HG03060 (cell line): ENCODE data around the gene VOPP1.
"Not testable (repeated sequence)": the region's sequence is repeated elsewhere in the genome, so short reads cannot be mapped to it uniquely, and the experiment has no call there.

Experiments
- ATAC-seq: cut with Tn5 transposase; IDR thresholded peaks from one replicate; pipeline ENCODE4 v1.9.1; 2021; ENCODE audit warnings: low read depth, moderate number of reproducible peaks; ENCODE audit not compliant: unreplicated experiment

The VOPP1 gene, protein sequence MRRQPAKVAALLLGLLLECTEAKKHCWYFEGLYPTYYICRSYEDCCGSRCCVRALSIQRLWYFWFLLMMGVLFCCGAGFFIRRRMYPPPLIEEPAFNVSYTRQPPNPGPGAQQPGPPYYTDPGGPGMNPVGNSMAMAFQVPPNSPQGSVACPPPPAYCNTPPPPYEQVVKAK

GRCh38 chr7:55572378-55573233 is at the start of gene VOPP1:
VOPP1 (minus strand) TSS chr7:55572502; CDS start chr7:55572324, 178 bp downstream.
- no peak for ATAC-seq

DNA sequence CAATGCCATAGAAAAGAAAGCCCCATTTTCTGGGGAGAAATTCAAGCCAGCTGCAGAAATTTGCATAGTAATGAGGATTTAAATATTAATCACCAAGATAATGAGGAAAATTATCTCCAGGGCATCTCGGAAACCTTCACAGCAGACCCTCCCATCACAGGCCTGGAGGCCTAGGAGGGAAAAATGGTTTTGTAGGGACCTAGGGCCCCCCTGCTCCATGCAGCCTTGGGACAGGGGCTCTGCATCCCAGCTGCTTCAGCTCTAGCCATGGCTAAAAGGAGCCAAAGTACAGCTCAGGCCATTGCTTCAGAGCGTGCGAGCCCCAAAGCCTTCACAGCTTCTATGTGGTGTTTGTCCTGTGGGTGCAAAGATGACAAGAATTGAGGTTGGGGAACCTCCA is 46.6 kb upstream of the VOPP1 start:
- no peak for ATAC-seq

- ATAC-seq = not testable (repeated sequence)
Measured at GRCh38 chr7:55614365-55615064, 42.2 kb upstream of the VOPP1 start.

- not testable (repeated sequence) for ATAC-seq
Measured at GRCh38 chr7:55609726-55610125, 37.4 kb upstream of the VOPP1 start.

- not testable (repeated sequence) for ATAC-seq
Measured at GRCh38 chr7:55605661-55606060, 33.4 kb upstream of the VOPP1 start.

DNA sequence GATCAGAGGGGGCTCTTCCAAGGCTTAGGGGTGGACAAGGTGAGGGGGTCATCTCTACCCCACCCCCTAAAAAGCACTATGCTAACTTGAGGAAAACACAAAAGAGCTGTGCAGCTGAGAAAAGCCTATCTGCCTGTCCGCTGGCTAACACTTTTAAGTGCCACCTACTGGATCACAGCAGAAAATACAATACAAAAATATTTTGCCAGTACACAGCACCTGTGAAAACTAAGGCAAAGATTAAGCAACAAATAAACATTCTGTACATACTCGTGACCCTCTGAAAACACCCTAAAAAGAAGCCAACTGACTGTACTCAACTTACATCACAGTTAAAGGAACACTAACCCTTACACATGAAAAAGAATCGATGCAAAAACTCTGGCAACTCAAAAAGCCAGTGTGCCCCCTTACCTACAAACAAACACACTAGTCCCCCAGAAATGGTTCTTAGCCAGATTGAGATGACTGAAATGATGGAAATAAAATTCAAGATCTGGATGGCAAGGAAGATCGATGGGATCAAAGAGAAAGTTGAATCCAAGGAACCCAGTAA is 25.7 kb upstream of the VOPP1 start:
- ATAC-seq = not testable (repeated sequence)

DNA sequence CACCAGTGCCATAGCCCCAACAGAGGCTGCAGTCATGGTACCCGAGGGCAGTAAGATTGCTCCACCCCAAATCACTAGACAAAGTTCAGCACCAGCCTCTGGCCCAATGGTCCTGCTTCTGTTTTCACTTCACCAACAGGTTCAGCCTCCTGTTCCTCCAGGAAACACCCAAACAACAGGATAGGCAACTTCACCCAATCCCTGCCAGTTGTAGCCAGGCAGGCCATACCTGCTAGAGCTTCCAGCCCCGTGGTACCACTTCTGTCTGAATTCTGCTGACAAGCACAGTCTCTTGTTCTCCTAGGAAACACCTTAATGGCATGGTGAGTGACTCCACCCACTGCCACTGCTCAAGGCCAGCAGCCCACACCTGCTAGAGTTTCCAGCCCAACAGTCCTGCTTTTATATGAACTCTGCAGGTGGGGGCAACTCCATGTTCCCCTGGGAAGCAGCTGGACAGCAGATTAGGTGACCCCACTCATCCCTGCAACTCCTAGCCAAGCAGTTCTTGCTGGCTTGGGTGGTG is 25.0 kb upstream of the VOPP1 start:
- not testable (repeated sequence) for ATAC-seq

DNA sequence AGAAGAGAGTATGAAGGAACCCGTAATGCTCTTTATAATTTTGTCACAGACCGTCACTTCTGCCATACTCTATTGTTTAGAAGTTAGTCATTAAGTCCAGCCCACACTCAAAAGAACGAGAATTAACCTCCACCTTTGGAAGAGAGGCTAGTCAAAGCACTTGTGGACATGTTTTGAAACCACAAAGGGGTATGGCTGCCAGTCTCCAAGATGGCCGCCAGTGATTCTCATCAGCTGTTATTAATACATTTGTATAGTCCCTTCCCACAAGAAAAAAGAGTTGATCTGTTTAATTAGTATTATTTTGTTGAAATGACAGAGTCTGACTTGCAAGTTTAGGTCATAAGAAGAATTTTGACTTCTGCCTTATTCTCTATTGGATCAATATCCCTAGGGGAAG is 23.2 kb upstream of the VOPP1 start:
- ATAC-seq = no peak

DNA sequence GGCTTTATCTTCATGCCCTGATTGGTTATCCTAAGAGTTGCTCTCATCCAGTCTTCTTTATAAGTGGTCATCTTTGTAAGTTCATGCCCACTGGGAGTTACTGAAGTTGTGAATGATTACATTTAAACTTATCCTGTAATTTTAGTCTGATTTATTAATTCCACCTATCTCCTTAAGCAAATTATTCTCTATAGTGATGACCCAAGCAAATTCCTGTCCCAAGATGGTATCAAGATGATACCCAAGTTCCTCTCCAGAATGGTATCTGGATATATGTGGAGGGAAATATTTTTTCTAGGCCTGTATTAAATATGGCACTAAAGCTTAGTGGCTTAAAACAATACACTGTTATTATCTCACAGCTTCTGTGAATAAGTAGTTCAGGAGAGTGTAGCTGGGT is 22.6 kb upstream of the VOPP1 start:
- no peak for ATAC-seq

DNA sequence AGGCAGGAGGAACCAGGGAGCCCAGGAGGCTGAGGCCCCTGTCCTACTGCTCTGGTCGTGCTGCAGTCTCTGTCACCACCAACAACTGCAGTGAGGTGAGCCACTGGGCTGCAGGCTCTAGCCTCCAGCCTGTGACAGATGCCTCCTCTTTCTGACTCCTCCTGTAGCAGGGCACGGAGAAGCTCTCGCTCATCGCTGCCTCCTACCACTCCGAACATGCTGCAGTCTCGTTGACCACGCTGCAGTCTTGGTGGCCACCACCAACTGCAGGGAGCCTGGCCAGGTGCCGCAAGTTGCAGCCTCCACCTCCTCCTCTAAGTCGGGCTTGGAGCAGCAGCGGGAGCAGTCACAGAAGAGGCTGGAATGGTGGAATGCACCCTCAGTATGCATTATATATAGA is 22.1 kb upstream of the VOPP1 start:
- ATAC-seq = no peak

DNA sequence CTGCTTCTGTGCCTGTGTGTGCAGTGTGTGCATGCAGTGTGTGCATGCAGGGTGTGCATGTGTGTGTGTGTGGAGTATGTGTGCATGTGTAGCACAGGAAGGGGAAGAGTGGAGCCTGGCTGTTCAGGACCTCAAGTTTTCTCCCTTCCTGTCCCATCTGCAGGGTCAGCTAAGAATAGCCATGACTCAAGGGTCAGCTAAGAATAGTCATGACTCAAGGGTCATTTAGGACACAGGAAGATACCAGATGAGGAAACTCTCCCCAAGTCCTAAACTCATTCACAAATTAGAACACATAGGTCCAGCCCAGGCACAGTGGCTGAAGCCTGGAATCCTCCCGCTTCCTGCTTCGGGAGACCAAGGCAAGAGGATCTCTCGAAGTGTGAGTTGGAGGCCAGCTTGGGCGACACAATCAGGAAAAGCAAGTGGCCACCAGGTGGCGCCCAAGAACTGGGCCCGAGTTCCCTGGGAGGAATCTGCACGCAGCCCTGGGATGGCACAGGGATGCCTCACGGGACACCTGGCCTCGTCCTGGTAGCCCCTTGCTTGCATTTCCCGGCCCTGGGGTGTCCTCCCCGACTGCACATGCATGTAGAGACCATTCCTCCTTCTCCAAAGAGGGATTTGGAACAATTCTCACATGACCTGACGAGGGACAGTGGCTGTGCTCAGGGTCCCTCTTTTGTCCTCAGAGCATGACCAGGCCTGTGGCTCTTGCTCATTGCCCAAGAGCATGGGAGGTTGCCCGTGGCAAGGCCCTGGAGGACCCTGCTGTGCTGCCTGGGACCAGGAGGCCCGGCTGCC is 21.4 kb upstream of the VOPP1 start:
- ATAC-seq = no peak

- no peak for ATAC-seq
Measured at GRCh38 chr7:55593172-55593514, 20.8 kb upstream of the VOPP1 start.

- ATAC-seq = no peak
Measured at GRCh38 chr7:55592492-55592891, 20.2 kb upstream of the VOPP1 start.

DNA sequence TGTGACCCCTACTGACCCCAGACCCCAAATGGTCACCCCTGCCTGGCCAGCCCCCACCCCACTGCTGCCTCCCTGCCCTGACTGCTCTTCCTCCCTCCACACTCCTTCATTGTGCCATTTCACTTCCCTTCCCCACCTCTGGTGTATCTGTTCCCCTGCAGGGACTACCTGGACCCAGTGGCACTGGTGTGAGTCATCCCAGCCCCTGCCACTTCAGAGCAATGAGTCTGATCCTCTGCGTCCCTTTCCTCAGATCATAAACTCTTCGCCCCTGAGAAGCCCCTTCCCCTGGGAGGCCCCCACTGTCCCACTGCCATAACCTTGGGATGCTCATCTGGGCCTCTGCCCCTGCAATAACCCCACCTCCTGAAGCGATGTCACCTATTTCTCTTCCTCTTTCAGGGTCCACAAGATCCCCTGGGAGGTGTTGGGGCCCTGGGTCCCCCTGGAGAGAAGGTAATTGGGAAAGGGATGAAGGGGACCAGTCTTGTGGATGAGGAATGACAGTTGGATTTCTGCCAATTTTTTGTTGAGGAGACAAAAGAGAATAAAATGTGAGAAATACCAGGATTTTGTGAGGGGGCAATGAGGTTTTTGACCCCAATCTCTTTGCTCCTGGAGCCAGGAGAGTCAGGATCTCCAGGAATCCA is 19.1 kb upstream of the VOPP1 start:
- ATAC-seq = no peak

DNA sequence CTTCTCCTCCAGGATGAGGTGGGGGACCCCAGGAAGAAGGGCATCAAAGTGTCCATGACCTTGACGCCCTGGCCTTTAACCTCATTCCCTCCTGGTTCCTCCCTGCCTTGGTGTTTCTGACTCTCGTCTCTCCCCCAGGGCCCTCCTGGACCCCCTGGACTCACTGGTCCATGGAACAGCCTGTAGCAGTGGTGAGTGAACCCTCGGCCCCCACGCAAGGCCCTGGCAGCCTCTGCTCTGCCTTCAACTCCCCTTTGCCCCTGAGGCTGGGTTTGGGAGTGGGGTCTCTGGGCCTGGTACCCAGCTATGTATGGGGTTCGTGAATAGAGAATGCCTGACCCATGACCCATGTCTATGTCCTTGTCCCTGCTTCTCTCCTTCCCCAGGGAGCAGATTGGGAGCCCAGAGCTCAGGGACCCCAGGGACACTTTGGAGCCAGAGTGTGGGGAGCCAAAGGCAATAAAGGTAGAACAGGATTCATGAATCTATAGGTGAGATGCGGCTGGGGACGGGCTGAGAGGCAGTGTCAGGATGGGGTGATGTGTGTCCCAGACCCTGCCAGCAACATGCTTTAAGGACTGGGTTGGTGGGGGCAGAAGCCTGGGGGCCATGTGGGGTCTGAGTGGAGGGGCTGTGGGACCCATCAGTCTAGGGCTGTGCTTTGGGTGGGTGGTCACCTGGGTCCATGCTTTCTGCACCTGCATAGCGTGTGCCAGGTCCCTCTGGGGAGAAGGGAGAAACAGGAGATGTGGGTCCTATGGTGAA is 18.4 kb upstream of the VOPP1 start:
- ATAC-seq = no peak

DNA sequence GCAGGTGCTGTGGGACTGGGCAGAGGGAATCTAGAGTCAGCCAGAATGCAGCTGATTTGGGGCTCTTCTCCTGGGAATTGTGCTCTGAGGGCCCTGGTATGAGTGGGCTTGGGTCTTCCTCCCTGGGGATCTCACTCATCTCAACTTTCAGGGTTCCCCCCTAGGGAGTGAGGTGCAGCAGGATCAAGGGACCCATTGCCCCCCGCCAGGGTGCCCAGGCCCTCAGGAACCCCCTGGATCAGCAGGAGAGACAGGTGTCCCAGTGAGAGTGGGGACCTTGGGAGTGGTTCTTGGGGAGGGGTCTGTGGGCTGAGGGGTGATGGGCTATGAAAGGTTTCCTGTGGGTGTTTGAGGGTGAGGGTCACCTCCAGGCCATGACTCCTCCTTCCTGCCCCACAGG is 17.6 kb upstream of the VOPP1 start:
- ATAC-seq = no peak

DNA sequence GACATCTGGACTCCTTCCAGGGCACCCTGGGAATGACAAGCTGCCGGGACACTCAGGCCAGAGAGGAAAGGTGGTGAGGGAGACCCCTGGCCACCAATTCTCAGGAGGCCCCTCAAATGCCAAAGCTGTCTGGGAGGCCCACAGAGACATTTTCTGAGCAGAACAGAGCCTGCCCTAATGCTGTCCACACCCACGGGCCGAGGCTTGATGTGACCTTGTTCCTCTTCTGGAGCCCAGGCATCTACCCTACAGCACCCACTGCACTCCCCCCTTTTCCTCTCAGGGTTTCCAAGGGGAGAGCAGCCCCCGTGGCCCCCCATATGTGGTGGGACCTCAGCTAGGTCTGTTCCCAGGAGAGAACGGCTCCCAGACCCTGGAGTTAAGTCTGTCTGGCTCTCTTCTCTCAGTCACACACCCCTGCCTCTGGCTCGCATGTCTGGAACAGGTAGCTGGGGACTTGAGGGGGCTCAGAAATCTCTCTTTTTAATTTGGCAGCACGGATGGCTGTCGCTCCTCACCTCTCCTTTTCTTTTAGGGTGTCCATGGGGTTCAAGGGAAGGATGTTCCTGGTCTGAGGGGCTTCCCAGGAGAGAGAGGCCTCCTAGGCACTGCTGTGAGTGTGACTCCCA is 16.8 kb upstream of the VOPP1 start:
- no peak for ATAC-seq

DNA sequence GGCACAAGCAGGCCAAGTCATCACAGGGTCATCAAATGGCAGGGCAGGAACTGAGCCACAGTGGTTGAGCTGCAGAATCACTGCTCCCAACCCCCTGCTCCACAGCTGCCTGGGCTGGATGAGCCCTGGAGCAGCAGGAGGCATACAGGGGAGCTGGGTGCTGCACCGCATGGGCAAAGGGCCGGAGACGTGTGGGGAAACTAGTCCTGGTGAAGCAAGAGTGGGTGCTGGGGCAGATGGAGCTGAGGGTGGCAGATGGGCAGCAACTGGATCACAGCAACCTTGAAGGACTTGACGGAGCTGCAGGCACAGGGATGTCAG is 16.0 kb upstream of the VOPP1 start:
- no peak for ATAC-seq
